Spleen (tissue), 11 donors: ENCODE results near the gene MYO3B. TPM values are rescaled to one million over a fixed set of nuclear protein-coding genes. Genes with fewer than 3 reads are reported as not detected.
"Not testable (repeated sequence)": the region's sequence is repeated elsewhere in the genome, so short reads cannot be mapped to it uniquely, and the experiment has no call there.

Experiments
- DNase-seq: peaks from one replicate; pipeline ENCODE4 v3.0.0-alpha.2; 2020
- H3K27ac ChIP-seq, 8 donors: fragments of 200-600 bp; sonication (generic) in 7 of 8; 1 replicate in 4 of 8; 2 replicates in 4 of 8; pipeline versions ENCODE4 v1.5.0 to v1.8.0; 2016 to 2021; ENCODE audit warnings: inconsistent platforms in 4 of 8, mild to moderate bottlenecking in 4 of 8, moderate library complexity in 1 of 8
- H3K27me3 ChIP-seq, 7 donors: fragments of 200-600 bp; sonication (generic) in 6 of 7; replicated peaks in 1 of 7; 1 replicate in 4 of 7; 2 replicates in 3 of 7; pipeline versions ENCODE4 v1.5.0 to v1.8.0; 2016 to 2021; ENCODE audit warnings: inconsistent platforms in 3 of 7, mild to moderate bottlenecking in 1 of 7
- H3K36me3 ChIP-seq, 6 donors: fragments of 200-600 bp; sonication (generic) in 5 of 6; 1 replicate in 4 of 6; 2 replicates in 2 of 6; pipeline versions ENCODE4 v1.5.0 to v1.8.0; 2016 to 2021; ENCODE audit warnings: inconsistent platforms in 2 of 6
- H3K4me1 ChIP-seq, 6 donors: fragments of 200-600 bp; sonication (generic) in 5 of 6; 1 replicate in 3 of 6; 2 replicates in 3 of 6; pipeline versions ENCODE4 v1.5.0 to v1.8.0; 2016 to 2021; ENCODE audit warnings: inconsistent platforms in 3 of 6
- H3K4me3 ChIP-seq, 8 donors: fragments of 200-600 bp; sonication (generic) in 7 of 8; 1 replicate in 4 of 8; 2 replicates in 4 of 8; pipeline versions ENCODE4 v1.5.0 to v1.8.0; 2016 to 2021; ENCODE audit warnings: inconsistent platforms in 4 of 8, mild to moderate bottlenecking in 4 of 8, moderate library complexity in 2 of 8
- H3K9me3 ChIP-seq, 8 donors: fragments of 200-600 bp; sonication (generic) in 7 of 8; 1 replicate in 4 of 8; 2 replicates in 4 of 8; pipeline versions ENCODE4 v1.5.0 to v1.8.0; 2016 to 2021; ENCODE audit warnings: inconsistent platforms in 4 of 8
- POLR2A ChIP-seq, 3 donors: fragments of 450-650 bp; IDR thresholded peaks; one replicate each; pipeline ENCODE4 v1.5.1; 2017; ENCODE audit warnings: antibody characterized with exemption in 3 of 3, mild to moderate bottlenecking in 1 of 3
- POLR2AphosphoS5 ChIP-seq, 3 donors: sonication (generic); formaldehyde crosslinking; IDR thresholded peaks; one replicate each; pipeline ENCODE4 v1.5.1; 2017; ENCODE audit warnings: antibody characterized with exemption in 3 of 3
- WGBS, 5 donors: extraction: QIAGEN DNeasy Blood & Tissue Kit in 3 of 5; methylation state at CpG; one replicate each; pipeline versions ENCODE4 v1.1.5 to v1.1.7; 2013 to 2018; 5-methylcytosine and 5-hydroxymethylcytosine counted together
- intact Hi-C: fragments of 100-400 bp; cut with DNase I; formaldehyde crosslinking; loops from one replicate; pipeline ENCODE4 v1.15.0; 2023; ENCODE audit warnings: low total_unique reads
- polyA plus RNA-seq, 3 donors: library from polyadenylated mRNA; stranded (reverse); fragments of 200-250 nt; gene quantifications; one replicate each; pipeline ENCODE4 v1.2.1, GENCODE V29; 2013
- total RNA-seq, 7 donors: library from RNA; depleted of rRNA in 3 of 7; stranded (reverse); fragments of >200 nt in 3 of 7; fragmentation: NEBNext Ultra II Directional in 4 of 7; extraction: Animal tissue kit (Norgen Biotek cat#: 25700) in 4 of 7; gene quantifications; one replicate each; pipeline versions ENCODE4 v1.1.0 to v1.2.1, GENCODE V29; 2016 to 2021
- TF ChIP-seq, protein P1 (sequence below), 11 experiments: fragments of 200-600 bp in 7 of 11; fragments of 450-650 bp in 4 of 11; sonication (generic) in 4 of 11; IDR thresholded peaks in 8 of 11; conservative IDR thresholded peaks in 3 of 11; 1 replicate in 7 of 11; 2 replicates in 4 of 11; pipeline versions ENCODE4 v1.4.0 to v1.8.0; 2016 to 2021; ENCODE audit warnings: antibody characterized with exemption in 11 of 11, inconsistent platforms in 4 of 11, mild to moderate bottlenecking in 1 of 11
- donor health status: healthy with polysubstance abuse.
- donor health status: DM: no; HTN: no; CAD: no; lungs with moderate emphysema.
- donor health status: DM: no; HTN: no; CAD: no.
- donor health status: Bipolar disorder and iron deficiency.
- donor health status: healthy.
- donor health status: DM: no; HTN: no; CAD: no.
- donor health status: DM: yes; HTN: yes; CAD: no.

The MYO3B gene
- total and polyA plus RNA-seq, 10 donors, result 0.03 to 2.0 (median 0.58) TPM; not detected in 4

DNA sequence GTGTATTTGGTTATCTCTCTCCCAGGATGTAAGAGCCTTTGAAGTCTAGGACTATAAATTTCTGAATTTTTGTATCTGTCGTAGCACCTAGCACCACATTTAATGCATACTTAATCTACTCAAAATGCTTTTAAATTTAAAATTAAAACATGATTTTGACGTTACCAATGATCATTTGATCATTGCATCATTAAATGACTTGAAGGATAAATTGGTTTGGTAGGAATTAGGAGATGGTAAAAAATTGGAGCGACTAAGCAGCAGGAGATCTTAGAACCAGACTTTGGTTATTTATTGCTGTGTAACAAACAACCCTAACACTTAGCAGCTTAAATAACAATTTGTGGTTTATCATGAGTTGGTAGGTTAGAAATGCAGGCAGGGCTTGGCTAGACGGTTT is 84.9 kb downstream of the MYO3B start:
- WGBS, 5 donors, result 87 to 90% (median 88%) methylated on average over 4 of the region's 4 CpGs
- Histone ChIP-seq H3K27me3 (no peaks in the 10 kb centered on the region), H3K9me3 (peaks cover 0 to 17% (median 5%) of the 10 kb centered on the region in 8 donors), H3K4me3 (no peak overlapping the region), H3K36me3 (no peaks in the 10 kb centered on the region), H3K4me1 (no peaks in the 10 kb centered on the region), H3K27ac (no peak overlapping the region)
- DNase-seq, result no peak
- intact Hi-C loops, result no loop called here
- TF ChIP-seq, protein P1, sequence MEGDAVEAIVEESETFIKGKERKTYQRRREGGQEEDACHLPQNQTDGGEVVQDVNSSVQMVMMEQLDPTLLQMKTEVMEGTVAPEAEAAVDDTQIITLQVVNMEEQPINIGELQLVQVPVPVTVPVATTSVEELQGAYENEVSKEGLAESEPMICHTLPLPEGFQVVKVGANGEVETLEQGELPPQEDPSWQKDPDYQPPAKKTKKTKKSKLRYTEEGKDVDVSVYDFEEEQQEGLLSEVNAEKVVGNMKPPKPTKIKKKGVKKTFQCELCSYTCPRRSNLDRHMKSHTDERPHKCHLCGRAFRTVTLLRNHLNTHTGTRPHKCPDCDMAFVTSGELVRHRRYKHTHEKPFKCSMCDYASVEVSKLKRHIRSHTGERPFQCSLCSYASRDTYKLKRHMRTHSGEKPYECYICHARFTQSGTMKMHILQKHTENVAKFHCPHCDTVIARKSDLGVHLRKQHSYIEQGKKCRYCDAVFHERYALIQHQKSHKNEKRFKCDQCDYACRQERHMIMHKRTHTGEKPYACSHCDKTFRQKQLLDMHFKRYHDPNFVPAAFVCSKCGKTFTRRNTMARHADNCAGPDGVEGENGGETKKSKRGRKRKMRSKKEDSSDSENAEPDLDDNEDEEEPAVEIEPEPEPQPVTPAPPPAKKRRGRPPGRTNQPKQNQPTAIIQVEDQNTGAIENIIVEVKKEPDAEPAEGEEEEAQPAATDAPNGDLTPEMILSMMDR (IDR thresholded peaks at IDR 0.05 in 8 of 11, conservative IDR thresholded peaks at IDR 0.05 in 3 of 11), result no peak
- TF ChIP-seq POLR2A (IDR thresholded peaks at IDR 0.05) (no peak), POLR2AphosphoS5 (IDR thresholded peaks at IDR 0.05) (no peak)

DNA sequence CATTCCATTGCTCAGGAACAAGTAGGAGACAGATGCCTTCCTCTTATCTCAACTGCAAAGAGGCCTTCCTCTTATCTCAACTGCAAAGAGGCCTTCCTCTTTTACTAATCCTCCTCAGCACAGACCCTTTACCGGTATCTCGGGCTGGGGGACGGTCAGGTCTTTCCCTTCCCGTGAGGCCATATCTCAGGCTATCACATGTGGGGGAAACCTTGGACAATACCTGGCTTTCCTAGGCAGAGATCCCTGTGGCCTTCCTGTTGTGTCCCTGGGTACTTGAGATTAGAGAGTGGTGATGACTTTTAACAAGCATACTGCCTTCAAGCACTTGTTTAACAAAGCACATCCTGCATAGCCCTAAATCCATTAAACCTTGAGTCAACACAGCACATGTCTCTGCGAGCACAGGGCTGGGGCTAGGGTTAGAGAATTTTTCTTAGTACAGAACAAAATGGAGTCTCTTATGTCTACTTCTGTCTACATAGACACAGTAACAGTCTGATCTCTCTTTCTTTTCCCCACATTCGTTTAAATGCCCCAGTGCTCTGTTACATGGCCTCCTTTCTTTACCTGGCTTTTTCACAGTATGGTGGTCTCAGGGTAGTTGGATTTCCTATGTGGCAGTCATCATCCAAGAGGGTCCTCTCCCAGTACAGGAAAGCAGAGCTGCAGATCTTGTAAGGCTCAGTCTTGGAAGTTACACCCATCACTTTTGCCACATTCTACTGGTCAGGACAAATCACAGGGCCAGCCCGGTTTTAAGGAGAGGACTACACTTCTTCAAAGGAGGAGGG is 86.0 kb downstream of the MYO3B start:
- H3K4me1 ChIP-seq, intact Hi-C loops, H3K27ac ChIP-seq, DNase-seq, H3K4me3 ChIP-seq, H3K27me3 ChIP-seq, H3K36me3 ChIP-seq: not testable (repeated sequence)
- peaks cover 0 to 17% (median 5%) of the 10 kb centered on the region in 8 donors for H3K9me3 ChIP-seq
- WGBS, 5 donors, result 54 to 81% (median 67%) methylated on average over 7 of the region's 7 CpGs

DNA sequence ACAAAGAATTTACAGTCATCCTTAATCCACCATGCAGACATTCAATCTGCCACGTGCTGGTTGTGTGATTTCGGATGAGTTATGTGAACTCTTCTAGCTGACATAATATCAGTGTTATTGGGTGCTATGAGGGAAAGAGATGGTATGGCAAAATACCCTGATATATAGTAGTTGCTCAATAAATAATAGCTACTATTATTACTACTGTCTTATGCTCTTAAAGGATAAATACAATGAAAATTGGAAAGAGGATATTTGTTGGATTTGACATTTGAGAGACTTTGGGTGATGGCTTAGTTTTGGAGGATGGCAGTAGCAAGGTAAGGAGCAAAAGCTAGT is 86.5 kb downstream of the MYO3B start:
- 88 to 98% (median 91%) methylated on average over 2 of the region's 2 CpGs for WGBS, 5 donors
- TF ChIP-seq POLR2A (IDR thresholded peaks at IDR 0.05) (no peak), POLR2AphosphoS5 (IDR thresholded peaks at IDR 0.05) (no peak)
- TF ChIP-seq, protein P1 (IDR thresholded peaks at IDR 0.05 in 8 of 11, conservative IDR thresholded peaks at IDR 0.05 in 3 of 11), result no peak
- intact Hi-C loops, result no loop called here
- Histone ChIP-seq H3K4me3 (no peak overlapping the region), H3K27me3 (no peaks in the 10 kb centered on the region), H3K4me1 (no peaks in the 10 kb centered on the region), H3K27ac (no peak overlapping the region), H3K9me3 (peaks cover 0 to 17% (median 5%) of the 10 kb centered on the region in 8 donors), H3K36me3 (no peaks in the 10 kb centered on the region)
- DNase-seq, result no peak

DNA sequence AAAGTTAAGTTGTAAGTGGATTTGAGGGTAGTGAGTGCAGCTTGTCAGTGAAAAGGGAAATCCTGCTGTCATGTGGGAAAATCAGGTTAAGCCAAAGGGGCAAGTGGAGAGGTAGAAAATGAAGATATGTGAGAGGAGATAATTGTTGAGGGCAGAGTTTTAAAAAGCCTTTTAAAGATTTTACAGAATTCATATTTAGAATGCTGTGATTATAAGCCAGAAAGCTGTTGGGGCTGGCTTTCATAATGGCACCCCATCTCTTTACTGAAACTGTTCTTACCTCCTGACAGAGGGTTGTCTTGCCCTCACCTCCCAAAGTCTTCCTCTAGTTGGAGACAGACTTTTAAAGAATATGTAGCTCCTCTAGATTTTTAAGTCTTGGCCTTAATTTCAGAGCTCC is 86.9 kb downstream of the MYO3B start:
- TF ChIP-seq POLR2AphosphoS5 (IDR thresholded peaks at IDR 0.05) (no peak), POLR2A (IDR thresholded peaks at IDR 0.05) (no peak)
- TF ChIP-seq, protein P1 (IDR thresholded peaks at IDR 0.05 in 8 of 11, conservative IDR thresholded peaks at IDR 0.05 in 3 of 11), result no peak
- H3K9me3 ChIP-seq, result peaks cover 0 to 14% (median 5%) of the 10 kb centered on the region in 8 donors
- no peak overlapping the region for H3K27ac ChIP-seq
- DNase-seq, result no peak
- no peak overlapping the region for H3K4me3 ChIP-seq
- H3K27me3 ChIP-seq, result no peaks in the 10 kb centered on the region
- no peaks in the 10 kb centered on the region for H3K36me3 ChIP-seq
- no peaks in the 10 kb centered on the region for H3K4me1 ChIP-seq
- intact Hi-C loops, result no loop called here
